ENCODE results near the gene CISD1. TPM values are rescaled to one million over a fixed set of nuclear protein-coding genes. Genes with fewer than 3 reads are reported as not detected.

The CISD1 gene
- total RNA-seq, 4 donors from 2014 or later, result 6.8 to 23.8 (median 15.2) TPM

GRCh38 chr10:58320351-58321049 is 51.5 kb downstream of the CISD1 start:
- TF ChIP-seq, protein P1, sequence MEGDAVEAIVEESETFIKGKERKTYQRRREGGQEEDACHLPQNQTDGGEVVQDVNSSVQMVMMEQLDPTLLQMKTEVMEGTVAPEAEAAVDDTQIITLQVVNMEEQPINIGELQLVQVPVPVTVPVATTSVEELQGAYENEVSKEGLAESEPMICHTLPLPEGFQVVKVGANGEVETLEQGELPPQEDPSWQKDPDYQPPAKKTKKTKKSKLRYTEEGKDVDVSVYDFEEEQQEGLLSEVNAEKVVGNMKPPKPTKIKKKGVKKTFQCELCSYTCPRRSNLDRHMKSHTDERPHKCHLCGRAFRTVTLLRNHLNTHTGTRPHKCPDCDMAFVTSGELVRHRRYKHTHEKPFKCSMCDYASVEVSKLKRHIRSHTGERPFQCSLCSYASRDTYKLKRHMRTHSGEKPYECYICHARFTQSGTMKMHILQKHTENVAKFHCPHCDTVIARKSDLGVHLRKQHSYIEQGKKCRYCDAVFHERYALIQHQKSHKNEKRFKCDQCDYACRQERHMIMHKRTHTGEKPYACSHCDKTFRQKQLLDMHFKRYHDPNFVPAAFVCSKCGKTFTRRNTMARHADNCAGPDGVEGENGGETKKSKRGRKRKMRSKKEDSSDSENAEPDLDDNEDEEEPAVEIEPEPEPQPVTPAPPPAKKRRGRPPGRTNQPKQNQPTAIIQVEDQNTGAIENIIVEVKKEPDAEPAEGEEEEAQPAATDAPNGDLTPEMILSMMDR (IDR thresholded peaks at IDR 0.05; ENCODE audit: low read depth), result no peak

GRCh38 chr10:58322072-58322834 is 53.3 kb downstream of the CISD1 start:
- TF ChIP-seq, protein P1 (IDR thresholded peaks at IDR 0.05; ENCODE audit: low read depth), result no peak

DNA sequence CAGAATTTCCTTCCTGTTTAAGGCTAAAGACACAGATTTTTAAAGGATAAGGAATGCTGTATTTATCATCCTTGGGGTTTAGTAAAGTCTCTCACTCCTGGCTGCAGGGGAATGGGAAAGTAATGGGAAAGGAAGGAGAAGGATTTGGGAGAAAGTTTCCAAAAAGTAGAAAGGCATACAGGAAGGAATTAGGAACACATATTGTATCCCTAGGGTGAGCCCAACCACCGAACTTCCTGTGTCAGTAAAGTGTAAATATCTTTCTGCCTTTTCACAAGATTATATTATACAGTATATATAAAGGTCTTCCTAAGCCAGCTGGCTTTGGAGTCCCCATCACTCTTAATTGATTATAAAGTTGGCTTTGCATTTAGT is 53.9 kb downstream of the CISD1 start:
- TF ChIP-seq, protein P1 (IDR thresholded peaks at IDR 0.05; ENCODE audit: low read depth), result no peak

- TF ChIP-seq, protein P1 (IDR thresholded peaks at IDR 0.05; ENCODE audit: low read depth), result no peak
Measured at GRCh38 chr10:58326967-58327381, 58.0 kb downstream of the CISD1 start.

- TF ChIP-seq, protein P1 (IDR thresholded peaks at IDR 0.05; ENCODE audit: low read depth), result no peak
Measured at GRCh38 chr10:58328233-58328632, 59.3 kb downstream of the CISD1 start.

GRCh38 chr10:58330431-58330830 is 61.5 kb downstream of the CISD1 start:
- TF ChIP-seq, protein P1 (IDR thresholded peaks at IDR 0.05; ENCODE audit: low read depth), result no peak

GRCh38 chr10:58331646-58332045 is 62.7 kb downstream of the CISD1 start:
- TF ChIP-seq, protein P1 (IDR thresholded peaks at IDR 0.05; ENCODE audit: low read depth), result no peak
